ENCODE measurements around the gene TBC1D8.

TBC1D8 gene

DNA sequence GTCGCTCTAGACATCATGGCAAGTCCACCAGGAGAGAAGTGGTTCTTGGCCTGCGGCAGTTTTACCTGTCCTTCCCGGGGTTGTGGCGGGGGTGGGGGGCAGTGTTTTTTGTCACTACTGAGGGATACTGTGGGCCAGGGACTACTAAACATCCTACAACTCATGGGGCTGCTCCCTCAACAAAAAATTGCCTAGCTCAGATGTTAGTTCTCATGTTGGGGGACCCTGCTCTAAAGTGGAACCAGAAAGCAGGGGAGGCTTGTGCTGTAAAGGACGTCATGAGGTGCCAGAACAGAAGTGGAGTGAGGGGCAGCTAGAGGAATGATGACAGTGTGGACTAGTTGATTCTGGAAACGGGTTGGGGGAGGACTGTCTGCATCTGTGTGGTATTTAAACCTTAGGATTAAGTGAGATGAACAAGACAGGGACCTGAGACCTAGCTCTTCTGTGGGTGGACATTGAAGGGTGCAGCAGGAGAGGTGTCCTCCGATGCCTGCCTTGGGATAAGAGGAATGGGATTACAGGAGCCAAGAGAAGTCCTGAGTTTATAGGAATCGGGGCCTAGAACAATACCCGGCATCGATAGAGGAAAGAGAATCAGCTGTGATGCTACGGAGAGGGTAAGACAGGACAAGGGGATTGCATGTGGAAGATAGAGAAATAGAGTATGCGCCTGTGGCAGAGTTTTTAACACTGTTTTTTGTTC lies 146.4 kb downstream of the TBC1D8 start:
- peak overlapping the region; percentile 98 for H3K27ac Mint-ChIP-seq
- H3K4me3 Mint-ChIP-seq = peak overlapping the region; percentile 96
- H3K9me3 Mint-ChIP-seq = no peaks in the 10 kb centered on the region
- peaks cover 70% of the 10 kb centered on the region for H3K4me1 Mint-ChIP-seq (ENCODE audit: low read depth)
- H3K27me3 Mint-ChIP-seq = no peaks in the 10 kb centered on the region
- peaks cover 75% of the 10 kb centered on the region for H3K36me3 Mint-ChIP-seq (ENCODE audit: low read depth)

DNA sequence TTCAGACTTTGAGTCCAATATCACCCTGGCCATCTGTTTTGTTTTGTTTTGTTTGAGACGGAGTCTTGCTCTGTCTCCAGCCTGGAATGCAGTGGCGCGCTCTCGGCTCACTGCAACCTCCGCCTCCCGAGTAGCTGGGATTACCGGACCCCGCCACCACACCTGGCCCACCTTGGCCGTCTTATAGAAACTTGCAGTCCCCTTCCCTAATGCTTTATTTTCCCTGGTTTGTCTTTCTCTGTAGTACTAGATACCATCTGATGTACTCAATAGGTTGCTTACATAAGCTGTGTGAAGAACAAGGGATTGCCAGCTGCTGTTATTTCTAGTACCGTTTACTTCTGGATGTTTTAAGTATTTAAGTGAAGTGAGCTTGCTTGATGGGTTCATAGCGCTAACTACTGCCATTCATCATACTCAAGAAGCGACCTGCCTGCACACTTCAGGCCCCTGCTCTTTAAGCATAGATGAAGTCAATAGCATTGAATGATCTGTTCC lies 147.9 kb downstream of the TBC1D8 start:
- Mint-ChIP-seq H3K4me1 (ENCODE audit: low read depth) (peaks cover 65% of the 10 kb centered on the region), H3K27ac (peak overlapping the region; percentile 98), H3K4me3 (peak overlapping the region; percentile 96), H3K27me3 (no peaks in the 10 kb centered on the region), H3K9me3 (no peaks in the 10 kb centered on the region), H3K36me3 (ENCODE audit: low read depth) (peaks cover 68% of the 10 kb centered on the region)

DNA sequence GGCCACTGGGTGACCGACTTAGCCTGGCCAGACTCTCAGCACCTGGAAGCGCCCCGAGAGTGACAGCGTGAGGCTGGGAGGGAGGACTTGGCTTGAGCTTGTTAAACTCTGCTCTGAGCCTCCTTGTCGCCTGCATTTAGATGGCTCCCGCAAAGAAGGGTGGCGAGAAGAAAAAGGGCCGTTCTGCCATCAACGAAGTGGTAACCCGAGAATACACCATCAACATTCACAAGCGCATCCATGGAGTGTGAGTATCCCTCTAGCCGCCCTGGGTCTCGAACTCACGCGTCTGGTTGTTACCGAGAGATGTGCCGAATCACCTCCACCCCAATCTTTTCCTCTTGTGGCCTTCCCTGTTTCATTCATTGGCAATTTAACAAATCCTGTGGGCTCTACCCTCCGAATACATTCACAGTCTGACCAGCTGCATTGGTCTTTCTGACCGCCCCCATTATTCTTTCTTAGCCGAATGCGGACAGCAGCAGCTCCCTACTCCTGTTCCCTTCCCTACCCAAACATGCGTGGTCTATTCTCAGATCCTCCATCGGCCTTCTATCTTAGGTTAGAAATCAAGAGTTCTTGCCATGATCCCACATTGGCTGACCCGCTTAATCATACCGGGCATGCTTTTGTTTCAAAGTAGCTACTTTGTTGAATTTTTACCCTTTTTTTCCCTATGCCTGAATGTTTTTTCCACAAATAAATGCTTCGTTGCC lies 148.5 kb downstream of the TBC1D8 start:
- H3K9me3 Mint-ChIP-seq = no peaks in the 10 kb centered on the region
- peaks cover 59% of the 10 kb centered on the region for H3K4me1 Mint-ChIP-seq (ENCODE audit: low read depth)
- no peaks in the 10 kb centered on the region for H3K27me3 Mint-ChIP-seq

DNA sequence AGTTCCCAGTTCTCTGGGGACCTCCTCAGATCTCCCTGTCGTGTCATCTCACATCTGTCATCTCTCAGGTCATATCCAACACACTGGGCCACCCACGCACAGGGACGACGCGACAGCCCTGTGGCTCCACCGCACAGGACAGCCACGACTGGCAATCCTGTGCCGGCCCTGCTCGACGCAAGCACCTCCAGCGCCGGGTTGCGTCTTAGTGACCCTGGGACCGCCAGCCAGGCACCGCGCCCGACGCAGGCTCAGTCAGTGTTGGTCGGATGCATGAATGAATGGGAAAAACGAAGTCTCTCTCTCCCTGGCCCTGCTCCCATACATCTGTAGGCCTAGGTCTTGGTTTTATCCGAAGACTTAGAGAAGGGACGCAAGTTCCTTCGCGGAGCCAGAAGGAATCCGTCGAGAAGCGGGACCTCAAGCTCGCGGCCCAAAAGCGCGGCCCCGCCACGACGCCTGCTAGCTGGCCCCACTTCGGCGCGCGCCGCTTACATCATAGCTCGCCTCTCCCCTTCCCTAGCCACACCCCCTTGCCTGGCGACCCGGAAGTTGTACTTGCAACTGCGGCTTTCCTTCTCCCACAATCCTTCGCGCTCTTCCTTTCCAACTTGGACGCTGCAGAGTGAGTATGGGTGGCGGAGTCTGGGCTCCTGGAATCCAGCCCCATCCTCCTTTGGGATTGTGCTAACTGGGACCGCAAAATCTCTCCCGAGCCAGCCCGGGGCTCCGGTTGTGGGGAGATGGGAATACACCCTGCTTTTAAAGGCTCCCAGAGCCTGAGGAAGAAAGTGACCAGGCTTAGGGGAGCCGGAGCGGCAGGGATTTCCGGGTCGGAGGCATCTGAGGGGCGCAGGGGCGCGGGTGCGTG lies 149.3 kb downstream of the TBC1D8 start, which contains the start of gene RPL31:
RPL31 (plus strand) TSS at position 599 of the 871 bp plus-strand sequence. CDS start 413 bp downstream, outside the sequence.
- Mint-ChIP-seq H3K36me3 (ENCODE audit: low read depth) (peaks cover 54% of the 10 kb centered on the region), H3K4me3 (peak within 1 kb of the TSS; percentile 96), H3K27me3 (no peaks in the 10 kb centered on the region), H3K27ac (peak within 1 kb of the TSS; percentile 98), H3K9me3 (no peaks in the 10 kb centered on the region), H3K4me1 (ENCODE audit: low read depth) (peaks cover 51% of the 10 kb centered on the region)

More for the DNA sequence above, 148.5 kb downstream of the TBC1D8 start:
- Mint-ChIP-seq H3K4me3 (peak overlapping the region; percentile 96), H3K36me3 (ENCODE audit: low read depth) (peaks cover 62% of the 10 kb centered on the region), H3K27ac (peak overlapping the region; percentile 98)

- Mint-ChIP-seq H3K4me3 (no peak overlapping the region), H3K27ac (no peak overlapping the region), H3K36me3 (ENCODE audit: low read depth) (peaks cover 35% of the 10 kb centered on the region), H3K4me1 (ENCODE audit: low read depth) (peaks cover 32% of the 10 kb centered on the region), H3K9me3 (no peaks in the 10 kb centered on the region), H3K27me3 (no peaks in the 10 kb centered on the region)
These were observed 151.2 kb downstream of the TBC1D8 start for GRCh38 chr2:100999995-101000394.

- peaks cover 17% of the 10 kb centered on the region for H3K36me3 Mint-ChIP-seq (ENCODE audit: low read depth)
- no peaks in the 10 kb centered on the region for H3K27me3 Mint-ChIP-seq
- H3K4me1 Mint-ChIP-seq (ENCODE audit: low read depth) = peaks cover 14% of the 10 kb centered on the region
- no peak overlapping the region for H3K27ac Mint-ChIP-seq
- H3K9me3 Mint-ChIP-seq = no peaks in the 10 kb centered on the region
- H3K4me3 Mint-ChIP-seq = no peak overlapping the region
These were observed 153.0 kb downstream of the TBC1D8 start for GRCh38 chr2:100998235-100998573.

GRCh38 chr2:100997509-100998234 lies 153.5 kb downstream of the TBC1D8 start:
- Mint-ChIP-seq H3K4me3 (no peak overlapping the region), H3K9me3 (no peaks in the 10 kb centered on the region), H3K27me3 (no peaks in the 10 kb centered on the region), H3K36me3 (ENCODE audit: low read depth) (peaks cover 12% of the 10 kb centered on the region), H3K4me1 (ENCODE audit: low read depth) (peaks cover 14% of the 10 kb centered on the region), H3K27ac (no peak overlapping the region)

DNA sequence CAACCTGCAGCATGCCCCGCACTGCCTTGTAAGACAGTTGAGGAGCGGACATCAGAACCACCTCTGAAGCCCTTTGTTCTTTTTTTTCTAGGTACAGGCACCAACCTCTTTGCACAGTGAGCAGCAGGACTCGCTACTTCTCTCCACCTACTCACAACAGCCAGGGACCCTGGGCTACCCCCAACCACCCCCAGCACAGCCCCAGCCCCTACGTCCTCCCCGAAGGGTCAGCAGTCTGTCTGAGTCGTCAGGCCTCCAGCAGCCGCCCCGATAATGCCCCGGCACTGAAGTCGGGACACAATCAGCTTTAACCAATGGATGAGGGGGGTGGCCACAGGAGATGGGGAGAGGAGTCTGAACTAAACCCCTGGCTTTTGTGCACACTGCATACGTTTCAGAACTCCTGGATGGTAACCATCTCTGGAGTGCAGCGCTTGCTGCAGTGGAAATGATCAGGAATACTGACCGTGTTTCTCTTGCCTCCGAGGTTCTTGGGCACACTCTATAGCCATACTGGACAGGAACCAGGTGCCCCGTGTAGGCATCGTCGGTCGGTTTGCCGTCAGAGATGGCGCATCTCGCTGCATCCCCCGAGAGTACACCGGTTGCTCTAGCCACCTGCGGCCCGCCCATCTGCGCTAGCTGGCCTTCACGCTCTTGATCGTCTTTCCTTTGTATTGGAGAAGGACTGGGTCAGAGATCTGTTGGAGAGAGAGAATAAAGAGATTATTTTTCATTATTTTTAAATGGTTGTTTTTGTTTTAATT lies 155.7 kb downstream of the TBC1D8 start:
- no peaks in the 10 kb centered on the region for H3K27me3 Mint-ChIP-seq
- H3K9me3 Mint-ChIP-seq = no peaks in the 10 kb centered on the region
- peaks cover 6% of the 10 kb centered on the region for H3K4me1 Mint-ChIP-seq (ENCODE audit: low read depth)
- no peaks in the 10 kb centered on the region for H3K36me3 Mint-ChIP-seq (ENCODE audit: low read depth)
- no peak overlapping the region for H3K27ac Mint-ChIP-seq
- H3K4me3 Mint-ChIP-seq = no peak overlapping the region

- Mint-ChIP-seq H3K27ac (no peak overlapping the region), H3K4me3 (no peak overlapping the region), H3K36me3 (ENCODE audit: low read depth) (no peaks in the 10 kb centered on the region), H3K27me3 (no peaks in the 10 kb centered on the region), H3K4me1 (ENCODE audit: low read depth) (peaks cover 6% of the 10 kb centered on the region), H3K9me3 (no peaks in the 10 kb centered on the region)
These were observed 157.9 kb downstream of the TBC1D8 start for GRCh38 chr2:100993294-100993693.

DNA sequence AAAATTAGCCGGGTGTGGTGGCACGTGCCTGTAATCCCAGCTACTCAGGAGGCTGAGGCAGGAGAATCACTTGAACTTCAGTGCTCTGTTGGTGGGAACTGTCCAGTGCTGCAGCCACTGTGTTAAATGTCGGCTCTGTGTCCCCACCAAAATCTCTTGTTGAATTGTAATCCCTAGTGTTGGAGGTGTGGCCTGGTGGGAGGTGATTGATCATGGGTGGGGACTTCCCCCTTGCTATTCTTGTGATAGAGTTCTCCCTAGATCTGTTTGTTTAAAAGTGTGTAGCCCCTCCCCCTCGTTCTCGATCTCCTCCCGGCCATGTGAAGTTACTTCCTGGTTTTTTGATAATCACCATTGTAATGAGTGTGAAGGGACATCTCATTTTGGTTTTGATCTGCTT lies 158.9 kb downstream of the TBC1D8 start:
- no peak overlapping the region for H3K4me3 Mint-ChIP-seq

GRCh38 chr2:100991404-100991773 lies 159.8 kb downstream of the TBC1D8 start:
- peaks cover 6% of the 10 kb centered on the region for H3K4me1 Mint-ChIP-seq (ENCODE audit: low read depth)
- H3K27me3 Mint-ChIP-seq = no peaks in the 10 kb centered on the region
- H3K27ac Mint-ChIP-seq = no peak overlapping the region

More for the DNA sequence above, 158.9 kb downstream of the TBC1D8 start:
- H3K27me3 Mint-ChIP-seq = no peaks in the 10 kb centered on the region
- H3K4me1 Mint-ChIP-seq (ENCODE audit: low read depth) = peaks cover 6% of the 10 kb centered on the region
- no peaks in the 10 kb centered on the region for H3K9me3 Mint-ChIP-seq
- no peak overlapping the region for H3K27ac Mint-ChIP-seq
- no peaks in the 10 kb centered on the region for H3K36me3 Mint-ChIP-seq (ENCODE audit: low read depth)

GRCh38 chr2:100990650-100991403 lies 160.4 kb downstream of the TBC1D8 start:
- Mint-ChIP-seq H3K4me1 (ENCODE audit: low read depth) (peaks cover 6% of the 10 kb centered on the region), H3K36me3 (ENCODE audit: low read depth) (no peaks in the 10 kb centered on the region), H3K27ac (no peak overlapping the region), H3K4me3 (no peak overlapping the region), H3K9me3 (no peaks in the 10 kb centered on the region), H3K27me3 (no peaks in the 10 kb centered on the region)

More at GRCh38 chr2:100991404-100991773, 159.8 kb downstream of the TBC1D8 start:
- no peaks in the 10 kb centered on the region for H3K36me3 Mint-ChIP-seq (ENCODE audit: low read depth)
- H3K4me3 Mint-ChIP-seq = no peak overlapping the region
- no peaks in the 10 kb centered on the region for H3K9me3 Mint-ChIP-seq

DNA sequence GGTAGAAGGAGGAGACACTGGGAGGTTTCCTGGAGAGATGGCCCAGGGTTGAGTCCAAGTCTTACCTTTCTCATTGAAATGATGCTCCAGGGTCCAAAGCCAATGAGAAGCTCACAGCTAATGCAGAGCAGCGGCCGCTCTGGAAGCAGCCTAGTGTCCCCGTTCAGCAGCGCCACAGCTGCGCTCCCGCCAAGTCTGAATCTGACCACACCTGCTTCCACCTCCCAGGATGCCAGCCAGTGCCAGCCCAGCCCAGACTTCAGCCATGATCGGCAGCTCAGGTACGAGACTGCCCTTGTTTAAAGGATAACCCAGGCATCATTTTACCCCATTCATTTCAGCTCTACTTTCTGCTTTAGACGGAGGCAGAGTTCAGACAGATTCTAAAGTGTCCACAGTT lies 161.0 kb downstream of the TBC1D8 start:
- Mint-ChIP-seq H3K27me3 (no peaks in the 10 kb centered on the region), H3K36me3 (ENCODE audit: low read depth) (no peaks in the 10 kb centered on the region), H3K4me3 (no peak overlapping the region), H3K27ac (no peak overlapping the region), H3K4me1 (ENCODE audit: low read depth) (peaks cover 6% of the 10 kb centered on the region), H3K9me3 (no peaks in the 10 kb centered on the region)
